Measurements from ENCODE around the gene RFT1.

GRCh38 chr3:53097887-53098286, 32.3 kb downstream of the RFT1 start:
- TF ChIP-seq, protein P1, sequence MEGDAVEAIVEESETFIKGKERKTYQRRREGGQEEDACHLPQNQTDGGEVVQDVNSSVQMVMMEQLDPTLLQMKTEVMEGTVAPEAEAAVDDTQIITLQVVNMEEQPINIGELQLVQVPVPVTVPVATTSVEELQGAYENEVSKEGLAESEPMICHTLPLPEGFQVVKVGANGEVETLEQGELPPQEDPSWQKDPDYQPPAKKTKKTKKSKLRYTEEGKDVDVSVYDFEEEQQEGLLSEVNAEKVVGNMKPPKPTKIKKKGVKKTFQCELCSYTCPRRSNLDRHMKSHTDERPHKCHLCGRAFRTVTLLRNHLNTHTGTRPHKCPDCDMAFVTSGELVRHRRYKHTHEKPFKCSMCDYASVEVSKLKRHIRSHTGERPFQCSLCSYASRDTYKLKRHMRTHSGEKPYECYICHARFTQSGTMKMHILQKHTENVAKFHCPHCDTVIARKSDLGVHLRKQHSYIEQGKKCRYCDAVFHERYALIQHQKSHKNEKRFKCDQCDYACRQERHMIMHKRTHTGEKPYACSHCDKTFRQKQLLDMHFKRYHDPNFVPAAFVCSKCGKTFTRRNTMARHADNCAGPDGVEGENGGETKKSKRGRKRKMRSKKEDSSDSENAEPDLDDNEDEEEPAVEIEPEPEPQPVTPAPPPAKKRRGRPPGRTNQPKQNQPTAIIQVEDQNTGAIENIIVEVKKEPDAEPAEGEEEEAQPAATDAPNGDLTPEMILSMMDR (IDR thresholded peaks at IDR 0.05), result no peak
- TF ChIP-seq POLR2A (IDR thresholded peaks at IDR 0.05), result no peak

All from esophagus squamous epithelium (tissue), 4 donors.